Gastroesophageal sphincter (tissue), 4 donors: ENCODE results near the gene TAAR8. TPM values are rescaled to one million over a fixed set of nuclear protein-coding genes. Genes with fewer than 3 reads are reported as not detected.

Source experiments
- ATAC-seq: fragments of 150-250 bp; one replicate; pipeline ENCODE4 v1.9.1; 2016; ENCODE audit warnings: mild to moderate bottlenecking, moderate library complexity
- H3K27ac ChIP-seq, 4 donors: fragments of 200-600 bp; sonication (generic) in 3 of 4; 1 replicate in 3 of 4; 2 replicates in 1 of 4; pipeline ENCODE4 v1.5.1; 2016 to 2019
- H3K27me3 ChIP-seq: fragments of 200-600 bp; sonication (generic); one replicate; pipeline ENCODE4 v1.5.1; 2019
- H3K36me3 ChIP-seq, 2 donors: fragments of 200-600 bp; sonication (generic); one replicate each; pipeline ENCODE4 v1.5.1; 2019; ENCODE audit warnings: control low read depth in 1 of 2
- H3K4me1 ChIP-seq, 3 donors: fragments of 200-600 bp; sonication (generic); 1 replicate in 2 of 3; 2 replicates in 1 of 3; pipeline ENCODE4 v1.5.1; 2016 to 2019; ENCODE audit warnings: control low read depth in 2 of 3
- H3K4me3 ChIP-seq, 2 donors: fragments of 200-600 bp; sonication (generic); one replicate each; pipeline ENCODE4 v1.5.1; 2019; ENCODE audit warnings: mild to moderate bottlenecking in 1 of 2, moderate library complexity in 1 of 2
- H3K9me3 ChIP-seq, 3 donors: fragments of 200-600 bp; sonication (generic); one replicate each; pipeline ENCODE4 v1.5.1; 2017 to 2019; ENCODE audit warnings: control low read depth in 2 of 3
- CTCF ChIP-seq, 4 experiments: fragments of 200-600 bp in 2 of 4; fragments of 450-650 bp in 2 of 4; sonication (generic) in 1 of 4; IDR thresholded peaks; one replicate each; pipeline ENCODE4 v1.5.1; 2017 to 2019; ENCODE audit warnings: antibody characterized with exemption in 4 of 4, mild to moderate bottlenecking in 2 of 4, moderate library complexity in 2 of 4
- EP300 ChIP-seq: sonication (generic); formaldehyde crosslinking; IDR thresholded peaks from one replicate; pipeline ENCODE4 v1.6.1; 2017; ENCODE audit warnings: antibody characterized with exemption, mild to moderate bottlenecking
- POLR2A ChIP-seq, 2 donors: fragments of 450-650 bp; IDR thresholded peaks; one replicate each; pipeline ENCODE4 v1.6.1; 2017; ENCODE audit warnings: antibody characterized with exemption in 2 of 2, mild to moderate bottlenecking in 2 of 2, moderate library complexity in 1 of 2
- POLR2AphosphoS5 ChIP-seq: sonication (generic); formaldehyde crosslinking; IDR thresholded peaks from one replicate; pipeline ENCODE4 v1.6.1; 2017; ENCODE audit warnings: antibody characterized with exemption
- WGBS, 2 donors: methylation state at CpG; one replicate each; pipeline ENCODE4 v1.1.5; 2018; ENCODE audit warnings: low coverage in 1 of 2; 5-methylcytosine and 5-hydroxymethylcytosine counted together
- total RNA-seq, 4 donors: library from RNA; depleted of rRNA; stranded (reverse); fragments of >200 nt; gene quantifications; one replicate each; pipeline ENCODE4 v1.1.0, GENCODE V29; 2016

TAAR8 gene
- total RNA-seq, 4 donors from 2014 or later, result not detected

GRCh38 chr6:132506869-132507808 is 45.3 kb upstream of the TAAR8 start:
- ATAC-seq, result no peak
- H3K4me3 ChIP-seq, result no peak overlapping the region
- TF ChIP-seq POLR2AphosphoS5, result no peak
- no peak for TF ChIP-seq EP300
- TF ChIP-seq POLR2A (IDR thresholded peaks at IDR 0.05), result no peak
- TF ChIP-seq CTCF (IDR thresholded peaks at IDR 0.05), result no peak
- no peaks in the 10 kb centered on the region for H3K9me3 ChIP-seq
- H3K36me3 ChIP-seq, result peaks cover 0 to 13% of the 10 kb centered on the region in 2 donors
- H3K27me3 ChIP-seq, result no peaks in the 10 kb centered on the region
- H3K27ac ChIP-seq, result no peak overlapping the region
- peaks cover 10 to 71% (median 21%) of the 10 kb centered on the region in 3 donors for H3K4me1 ChIP-seq
- WGBS, 2 donors, result 93 to 94% methylated on average over 5 of the region's 5 CpGs

GRCh38 chr6:132511210-132511830 is 41.2 kb upstream of the TAAR8 start:
- Histone ChIP-seq H3K36me3 (no peaks in the 10 kb centered on the region), H3K4me3 (peak overlapping the region in 1 of 2 donors; percentile 87), H3K27me3 (no peaks in the 10 kb centered on the region), H3K9me3 (no peaks in the 10 kb centered on the region), H3K27ac (peak overlapping the region in 2 of 4 donors; percentile 90 to 93), H3K4me1 (peaks cover 4 to 56% (median 12%) of the 10 kb centered on the region in 3 donors)
- WGBS, 2 donors, result 42 to 50% methylated on average over 3 to 4 of the region's 4 CpGs
- no peak for ATAC-seq
- no peak for TF ChIP-seq CTCF (IDR thresholded peaks at IDR 0.05)
- no peak for TF ChIP-seq POLR2AphosphoS5
- TF ChIP-seq EP300, result no peak
- no peak for TF ChIP-seq POLR2A (IDR thresholded peaks at IDR 0.05)

- no peak for ATAC-seq
- peak overlapping the region; percentile 79 to 87 for H3K4me3 ChIP-seq
- no peaks in the 10 kb centered on the region for H3K9me3 ChIP-seq
- H3K4me1 ChIP-seq, result peaks cover 0 to 51% (median 12%) of the 10 kb centered on the region in 3 donors
- no peaks in the 10 kb centered on the region for H3K27me3 ChIP-seq
- TF ChIP-seq POLR2AphosphoS5 (no peak), CTCF (IDR thresholded peaks at IDR 0.05) (no peak), EP300 (no peak), POLR2A (IDR thresholded peaks at IDR 0.05) (no peak)
- WGBS, 2 donors, result 18 to 27% methylated on average over 2 of the region's 2 CpGs
- peak overlapping the region in 2 of 4 donors; percentile 90 to 93 for H3K27ac ChIP-seq
- H3K36me3 ChIP-seq, result no peaks in the 10 kb centered on the region
These were observed 40.6 kb upstream of the TAAR8 start for GRCh38 chr6:132511831-132512220.

- peak overlapping the region; percentile 48 to 93 (median 91) for H3K27ac ChIP-seq
- H3K4me3 ChIP-seq, result peak overlapping the region; percentile 79 to 87
- H3K27me3 ChIP-seq, result no peaks in the 10 kb centered on the region
- H3K4me1 ChIP-seq, result peaks cover 0 to 50% (median 12%) of the 10 kb centered on the region in 3 donors
- no peak for ATAC-seq
- 0 to 1% methylated on average over 5 of the region's 7 CpGs for WGBS, 2 donors
- H3K9me3 ChIP-seq, result no peaks in the 10 kb centered on the region
- no peak for TF ChIP-seq POLR2AphosphoS5
- H3K36me3 ChIP-seq, result no peaks in the 10 kb centered on the region
These were observed 40.2 kb upstream of the TAAR8 start for GRCh38 chr6:132512342-132512637.

GRCh38 chr6:132512638-132513632 is 39.5 kb upstream of the TAAR8 start, which contains the start of gene STX7:
Gene STX7, minus strand, starts transcription at chr6:132513116. Its CDS starts 9,586 bp downstream, at chr6:132503530.
- 3% methylated on average over 4 to 25 of the region's 67 CpGs for WGBS, 2 donors
- Histone ChIP-seq H3K9me3 (no peaks in the 10 kb centered on the region), H3K36me3 (no peaks in the 10 kb centered on the region), H3K27ac (peak within 1 kb of the TSS; percentile 48 to 93 (median 91)), H3K4me1 (peaks cover 0 to 48% (median 10%) of the 10 kb centered on the region in 3 donors), H3K27me3 (no peaks in the 10 kb centered on the region), H3K4me3 (peak within 1 kb of the TSS; percentile 79 to 87)
- TF ChIP-seq CTCF (IDR thresholded peaks at IDR 0.05), result peak in 1 of 4 experiments; percentile 19
- TF ChIP-seq EP300, result no peak
- peak; percentile 69 to 79 for TF ChIP-seq POLR2A (IDR thresholded peaks at IDR 0.05)
- TF ChIP-seq POLR2AphosphoS5, result peak; percentile 73
- peak; percentile 97 for ATAC-seq
